ENCODE results near the gene NPAS2.

DNA sequence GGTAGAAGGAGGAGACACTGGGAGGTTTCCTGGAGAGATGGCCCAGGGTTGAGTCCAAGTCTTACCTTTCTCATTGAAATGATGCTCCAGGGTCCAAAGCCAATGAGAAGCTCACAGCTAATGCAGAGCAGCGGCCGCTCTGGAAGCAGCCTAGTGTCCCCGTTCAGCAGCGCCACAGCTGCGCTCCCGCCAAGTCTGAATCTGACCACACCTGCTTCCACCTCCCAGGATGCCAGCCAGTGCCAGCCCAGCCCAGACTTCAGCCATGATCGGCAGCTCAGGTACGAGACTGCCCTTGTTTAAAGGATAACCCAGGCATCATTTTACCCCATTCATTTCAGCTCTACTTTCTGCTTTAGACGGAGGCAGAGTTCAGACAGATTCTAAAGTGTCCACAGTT, 170.2 kb downstream of the NPAS2 start:
- TF ChIP-seq, protein P1, sequence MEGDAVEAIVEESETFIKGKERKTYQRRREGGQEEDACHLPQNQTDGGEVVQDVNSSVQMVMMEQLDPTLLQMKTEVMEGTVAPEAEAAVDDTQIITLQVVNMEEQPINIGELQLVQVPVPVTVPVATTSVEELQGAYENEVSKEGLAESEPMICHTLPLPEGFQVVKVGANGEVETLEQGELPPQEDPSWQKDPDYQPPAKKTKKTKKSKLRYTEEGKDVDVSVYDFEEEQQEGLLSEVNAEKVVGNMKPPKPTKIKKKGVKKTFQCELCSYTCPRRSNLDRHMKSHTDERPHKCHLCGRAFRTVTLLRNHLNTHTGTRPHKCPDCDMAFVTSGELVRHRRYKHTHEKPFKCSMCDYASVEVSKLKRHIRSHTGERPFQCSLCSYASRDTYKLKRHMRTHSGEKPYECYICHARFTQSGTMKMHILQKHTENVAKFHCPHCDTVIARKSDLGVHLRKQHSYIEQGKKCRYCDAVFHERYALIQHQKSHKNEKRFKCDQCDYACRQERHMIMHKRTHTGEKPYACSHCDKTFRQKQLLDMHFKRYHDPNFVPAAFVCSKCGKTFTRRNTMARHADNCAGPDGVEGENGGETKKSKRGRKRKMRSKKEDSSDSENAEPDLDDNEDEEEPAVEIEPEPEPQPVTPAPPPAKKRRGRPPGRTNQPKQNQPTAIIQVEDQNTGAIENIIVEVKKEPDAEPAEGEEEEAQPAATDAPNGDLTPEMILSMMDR (IDR thresholded peaks at IDR 0.05; ENCODE audit: low read depth, low read length), result no peak
- TF ChIP-seq EZH2phosphoT487 (IDR thresholded peaks at IDR 0.05; ENCODE audit: low read depth), result no peak
